ENCODE results near the gene METRNL.

The METRNL gene

GRCh38 chr17:83067718-83068261 is 11.6 kb upstream of the METRNL start:
- no peak for FAIRE-seq

- no peak for FAIRE-seq
These were observed 10.5 kb upstream of the METRNL start for GRCh38 chr17:83068641-83069570.

GRCh38 chr17:83069571-83069906 is 9.9 kb upstream of the METRNL start:
- FAIRE-seq: no peak

DNA sequence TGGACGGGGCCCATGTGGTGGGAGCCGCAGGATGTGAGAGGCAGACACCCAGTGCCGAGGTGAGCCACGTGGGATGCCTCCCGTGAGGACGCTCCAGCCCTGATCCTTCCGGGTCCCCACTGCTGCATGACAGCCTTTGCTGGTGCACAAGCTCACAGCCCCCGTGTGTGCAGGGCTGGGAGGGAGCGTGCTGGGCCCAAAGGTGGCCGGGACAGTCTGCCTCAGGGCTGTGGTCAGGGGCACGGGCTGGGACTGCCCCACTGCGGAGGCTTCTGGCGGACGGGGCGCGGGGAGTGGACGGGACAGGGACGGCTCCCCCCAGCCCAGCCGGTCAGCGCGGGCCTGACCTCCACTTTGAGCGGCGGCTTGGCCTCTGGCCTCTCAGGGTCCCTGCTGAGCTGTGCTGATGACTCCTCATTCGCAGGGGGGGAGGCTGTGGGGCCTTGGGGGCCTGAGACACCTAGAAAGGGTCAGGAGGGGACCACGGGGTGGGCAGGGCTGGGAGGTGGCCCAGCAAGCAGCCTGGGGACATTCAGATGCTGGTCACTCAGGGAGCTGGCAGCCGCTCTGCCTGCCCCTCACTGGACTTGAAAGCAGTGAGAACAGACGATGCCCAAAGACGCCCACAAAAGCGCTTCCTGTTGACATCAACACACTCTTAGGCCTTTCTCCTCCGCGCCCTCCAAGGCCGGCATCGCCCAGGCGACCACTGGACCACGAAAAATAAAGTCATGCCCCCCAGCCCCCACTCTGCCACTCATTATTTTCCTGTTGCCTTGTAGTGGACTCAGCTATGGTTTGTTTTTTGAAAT is 9.3 kb upstream of the METRNL start:
- FAIRE-seq: no peak

DNA sequence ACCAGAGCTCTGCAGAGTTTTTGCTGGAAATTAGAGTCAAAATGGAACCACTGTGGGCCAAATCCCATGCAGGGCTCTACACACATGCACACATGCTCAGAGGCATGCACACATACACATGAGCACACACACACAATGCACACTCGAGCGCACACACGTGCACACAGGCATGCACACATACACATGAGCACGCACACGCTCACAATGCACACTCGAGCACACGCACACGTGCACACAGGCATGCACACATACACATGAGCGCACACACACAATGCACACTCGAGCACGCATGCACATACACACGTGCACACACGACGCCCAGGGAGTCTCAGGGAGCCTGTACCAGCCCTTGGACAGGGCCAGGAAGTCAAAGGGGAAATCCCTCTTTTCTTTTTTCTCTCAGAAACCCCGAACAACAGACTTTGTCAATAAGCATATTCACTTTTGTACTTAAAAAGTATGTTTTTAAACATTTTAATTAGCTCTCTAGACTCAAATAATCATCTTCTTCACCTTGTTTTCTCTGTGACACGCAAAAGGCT is 8.5 kb upstream of the METRNL start:
- FAIRE-seq: no peak

GRCh38 chr17:83071365-83071764 is 8.0 kb upstream of the METRNL start:
- FAIRE-seq: no peak

GRCh38 chr17:83071966-83072562 is 7.3 kb upstream of the METRNL start:
- no peak for FAIRE-seq

DNA sequence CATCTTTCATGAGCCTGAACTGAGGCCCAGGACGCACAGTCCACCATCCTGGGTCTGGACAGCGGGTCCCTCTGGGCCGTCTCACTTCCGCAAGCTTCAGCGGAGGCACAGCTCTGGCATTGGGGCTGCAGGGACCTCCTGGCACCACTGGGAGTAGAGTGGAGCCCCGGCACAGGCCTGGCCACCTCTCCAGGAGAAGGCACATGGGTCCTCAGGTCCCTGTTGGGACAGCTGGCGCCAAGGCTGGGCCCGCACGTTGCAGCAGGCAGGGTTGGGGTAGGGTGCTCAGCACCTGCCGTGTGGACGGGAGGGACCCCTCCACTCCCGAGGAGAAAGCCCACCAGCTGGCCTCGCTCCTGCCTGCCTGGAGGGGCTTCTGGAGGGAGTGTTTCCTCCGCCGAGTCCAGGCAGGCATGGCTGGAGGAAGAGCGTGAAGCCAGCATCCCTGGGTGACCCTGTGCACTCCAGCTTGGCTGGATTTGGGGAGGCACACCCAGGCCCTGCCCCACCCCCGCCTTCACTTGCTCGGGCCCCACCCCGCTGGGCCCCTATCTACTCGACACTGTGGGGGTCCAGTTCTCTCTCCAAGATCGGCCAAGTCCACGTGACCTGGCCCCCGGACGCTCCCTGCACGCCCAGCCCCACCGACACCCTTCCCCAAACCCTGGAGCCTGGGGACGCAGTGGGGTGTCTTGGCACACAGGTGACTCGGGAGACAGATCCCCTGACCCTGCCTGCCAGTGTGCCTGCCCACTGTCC is 6.6 kb upstream of the METRNL start:
- no peak for FAIRE-seq

- FAIRE-seq: no peak
These were observed 5.9 kb upstream of the METRNL start for GRCh38 chr17:83073389-83074063.

DNA sequence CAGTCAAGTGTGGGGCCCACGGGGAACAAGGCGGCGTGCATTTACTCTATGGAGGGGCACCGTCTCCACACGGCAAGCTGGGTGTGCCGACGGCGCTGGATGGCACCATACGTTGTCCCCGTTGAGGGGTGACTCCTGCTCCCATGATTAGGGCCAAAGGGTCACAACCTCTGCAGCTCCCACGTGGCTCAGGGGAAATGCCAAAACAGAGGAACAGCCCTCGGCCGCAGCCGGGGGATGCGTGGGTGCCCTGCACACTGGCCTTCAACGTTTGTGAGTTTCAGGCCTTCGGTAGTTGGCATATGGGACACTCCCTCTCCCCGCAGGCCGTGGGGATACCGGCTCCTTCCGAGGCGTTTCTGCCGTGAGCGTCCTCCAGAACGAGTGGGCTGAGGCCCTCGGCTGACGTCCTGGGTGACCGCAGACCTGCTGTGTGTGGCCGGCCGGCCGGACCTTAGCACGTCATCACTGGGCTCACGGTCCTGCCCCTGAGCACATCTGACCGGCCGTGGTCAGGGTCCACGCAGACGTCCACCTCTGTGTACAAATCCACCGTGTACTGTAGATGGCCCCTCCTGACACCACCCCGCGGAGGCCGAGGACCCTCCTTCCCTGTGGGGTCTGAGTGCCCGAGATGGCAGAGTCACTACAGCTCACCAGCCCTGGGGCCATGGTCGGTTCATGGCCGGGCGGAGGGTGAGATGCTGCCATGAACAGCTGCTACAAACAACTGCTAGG is 4.8 kb upstream of the METRNL start:
- no peak for FAIRE-seq

GRCh38 chr17:83075270-83075880 is 4.0 kb upstream of the METRNL start:
- no peak for FAIRE-seq

GRCh38 chr17:83076938-83077337 is 2.5 kb upstream of the METRNL start:
- no peak for FAIRE-seq

DNA sequence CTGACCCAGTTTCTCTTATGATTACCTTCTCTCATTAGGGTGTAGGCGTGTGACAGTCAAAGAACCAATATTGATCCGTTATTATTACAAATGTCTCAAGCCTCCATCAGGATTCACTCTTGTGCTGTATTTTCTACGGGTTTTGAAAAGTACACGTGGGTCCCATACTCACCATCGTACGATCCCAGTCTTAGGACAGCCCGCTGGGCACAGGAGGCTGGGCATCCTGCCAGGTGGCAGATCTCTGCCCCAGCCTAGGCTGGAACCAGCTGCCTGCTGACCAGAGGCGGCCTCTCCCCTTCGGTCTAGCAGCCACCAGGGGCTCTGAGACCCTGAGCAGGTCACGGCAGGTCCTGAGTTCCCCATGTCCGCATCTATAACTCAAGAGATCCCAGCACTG is 2.0 kb upstream of the METRNL start:
- no peak for FAIRE-seq

DNA sequence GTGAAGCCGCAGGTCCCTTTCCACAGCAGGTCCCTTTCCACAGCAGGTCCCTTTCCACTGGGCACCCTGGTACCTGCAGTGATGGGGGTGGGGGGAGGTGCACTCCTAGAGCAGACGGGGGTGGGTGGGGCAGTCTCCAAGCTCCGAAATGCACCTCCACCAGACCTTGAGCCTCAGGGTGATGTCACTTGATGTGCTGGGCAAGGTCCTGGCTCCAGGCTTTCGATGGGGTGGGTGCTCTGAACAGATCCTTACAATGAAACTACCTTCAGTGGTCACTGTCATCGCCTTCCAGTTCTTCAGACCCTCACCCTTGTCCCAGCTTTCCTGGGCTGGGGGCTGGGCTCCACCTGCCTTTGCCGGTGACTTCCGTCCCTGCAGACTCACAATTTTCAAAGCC is 1.5 kb upstream of the METRNL start:
- no peak for FAIRE-seq

DNA sequence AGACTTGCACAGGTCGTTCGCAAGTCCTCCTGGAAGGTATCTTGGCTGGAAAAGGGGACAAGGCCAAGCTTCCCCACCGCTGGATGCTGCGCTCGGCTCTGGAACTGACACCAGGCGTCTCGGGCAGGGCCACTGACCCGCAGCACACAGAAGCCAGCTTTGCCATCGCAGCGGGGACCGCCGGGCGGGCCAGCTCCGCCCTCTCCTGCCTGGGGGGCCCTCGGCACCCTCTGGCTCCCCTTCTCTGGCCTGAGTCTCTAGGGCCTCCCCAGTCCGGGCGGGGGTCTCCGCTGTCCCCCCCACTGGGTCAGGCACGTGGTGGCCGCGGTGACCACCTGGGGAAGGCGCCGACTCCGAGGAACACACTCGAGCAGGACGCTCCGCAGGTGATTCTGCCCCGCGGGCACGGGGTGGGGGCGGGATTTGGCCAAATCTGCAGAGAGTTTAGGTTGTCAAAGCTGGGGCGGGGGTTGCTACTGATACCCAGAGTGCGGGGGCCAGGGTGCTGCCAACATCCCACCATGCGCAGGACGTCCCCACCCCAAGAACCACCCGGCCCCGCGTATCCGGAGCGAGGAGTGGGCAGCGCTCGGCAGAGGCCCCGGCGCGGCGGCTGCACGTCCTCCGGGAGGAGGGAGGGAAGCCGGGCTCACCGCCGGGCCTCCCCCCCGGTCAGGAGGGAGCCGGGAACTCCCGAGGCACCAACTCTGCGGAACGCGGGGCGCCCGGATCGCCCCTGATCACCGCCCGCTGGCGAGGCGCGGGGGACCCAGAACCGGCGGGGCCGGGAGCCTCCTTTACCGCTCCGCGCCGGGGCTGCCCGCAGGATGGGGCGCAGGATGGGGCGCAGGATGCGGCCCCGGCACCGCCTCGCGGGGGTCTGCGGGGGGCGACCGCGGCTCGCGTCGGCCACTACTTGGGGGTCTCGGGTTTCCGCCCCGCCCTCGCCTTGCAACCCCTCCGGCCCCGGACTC is 744 bp upstream of the METRNL start:
- FAIRE-seq: no peak

DNA sequence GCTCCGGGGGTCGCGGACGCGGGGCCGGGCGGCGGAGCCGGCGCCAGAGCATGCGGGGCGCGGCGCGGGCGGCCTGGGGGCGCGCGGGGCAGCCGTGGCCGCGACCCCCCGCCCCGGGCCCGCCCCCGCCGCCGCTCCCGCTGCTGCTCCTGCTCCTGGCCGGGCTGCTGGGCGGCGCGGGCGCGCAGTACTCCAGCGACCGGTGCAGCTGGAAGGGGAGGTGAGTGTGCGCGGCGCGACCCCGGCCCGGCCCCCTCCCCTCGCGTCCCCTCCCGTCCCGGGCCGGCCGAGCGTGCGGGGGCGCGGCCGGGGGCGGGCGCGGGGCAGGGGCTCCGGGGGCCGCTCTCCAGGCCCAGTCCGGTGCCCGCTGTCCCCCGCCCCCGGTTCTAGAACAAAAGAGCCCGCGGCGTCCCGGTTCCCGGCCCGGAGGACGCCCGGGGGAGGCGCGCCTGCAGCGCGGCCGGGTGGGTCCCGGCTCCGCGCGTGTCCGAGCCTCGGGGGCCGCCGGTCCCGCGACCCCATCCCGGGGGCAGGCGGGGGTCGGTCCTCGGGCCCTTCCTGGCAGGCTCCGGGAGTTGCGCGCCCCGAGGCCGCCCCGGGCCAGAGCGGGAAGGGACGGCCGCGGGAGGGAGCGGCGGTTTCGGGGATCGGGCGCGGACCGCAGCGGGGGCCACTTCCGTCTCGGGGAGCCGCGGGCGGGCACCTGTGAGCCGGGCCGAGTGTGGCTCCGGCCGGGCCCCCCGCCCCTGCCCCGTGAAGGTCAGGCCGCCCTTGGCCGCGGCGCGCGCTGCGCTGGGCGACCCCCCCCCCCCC is 563 bp downstream of the METRNL start:
- no peak for FAIRE-seq

- FAIRE-seq: no peak
These were observed 1.1 kb downstream of the METRNL start for GRCh38 chr17:83080579-83080857.

DNA sequence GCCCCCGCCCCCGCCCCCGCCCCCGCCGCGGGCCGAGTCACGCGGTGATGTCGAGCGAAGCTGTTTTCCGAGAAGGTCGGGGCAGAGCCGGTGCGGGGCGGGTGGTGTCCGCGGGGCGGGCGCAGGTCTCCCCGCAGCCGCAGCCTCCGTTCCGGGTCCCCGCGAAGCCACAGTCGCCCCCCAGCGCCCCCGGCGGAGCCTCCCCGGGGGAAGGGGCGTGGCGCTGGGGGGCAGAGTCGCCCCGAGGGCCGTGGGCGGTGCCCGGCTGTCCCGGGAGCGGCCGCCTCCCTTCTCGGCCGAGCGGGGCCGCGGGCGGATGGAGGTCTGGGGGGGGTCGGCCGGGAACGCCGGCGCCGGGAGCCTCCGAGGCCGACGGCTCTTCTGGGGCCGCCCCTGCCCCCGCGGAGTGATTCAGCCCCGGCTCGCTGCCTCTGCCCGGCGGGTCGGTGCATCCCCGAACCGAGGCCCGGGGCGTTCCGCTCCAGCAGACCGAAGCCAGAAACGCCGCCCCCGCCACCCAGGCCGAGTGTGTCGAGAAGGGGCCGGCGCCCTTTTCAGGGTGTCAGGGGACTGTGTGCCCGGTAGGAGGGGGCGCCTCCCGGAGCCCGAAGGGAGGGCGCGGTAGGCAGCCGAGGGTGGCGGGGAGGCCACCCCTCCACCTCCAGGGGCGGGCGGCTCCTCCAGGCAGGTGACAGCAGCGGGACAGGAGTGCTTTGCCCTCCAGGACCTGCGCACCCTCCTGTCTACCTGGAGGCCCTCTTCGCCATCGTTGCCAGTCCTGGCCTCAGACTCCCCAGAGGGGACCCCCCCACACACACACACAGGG is 1.7 kb downstream of the METRNL start:
- FAIRE-seq: no peak

All from endometrium (tissue), 2 donors.